ENCODE results near the gene PKMYT1. TPM values are rescaled to one million over a fixed set of nuclear protein-coding genes. Genes with fewer than 3 reads are reported as not detected.

Gene PKMYT1
- total RNA-seq, 2 experiments from 2014 or later, result 104 to 195 TPM

DNA sequence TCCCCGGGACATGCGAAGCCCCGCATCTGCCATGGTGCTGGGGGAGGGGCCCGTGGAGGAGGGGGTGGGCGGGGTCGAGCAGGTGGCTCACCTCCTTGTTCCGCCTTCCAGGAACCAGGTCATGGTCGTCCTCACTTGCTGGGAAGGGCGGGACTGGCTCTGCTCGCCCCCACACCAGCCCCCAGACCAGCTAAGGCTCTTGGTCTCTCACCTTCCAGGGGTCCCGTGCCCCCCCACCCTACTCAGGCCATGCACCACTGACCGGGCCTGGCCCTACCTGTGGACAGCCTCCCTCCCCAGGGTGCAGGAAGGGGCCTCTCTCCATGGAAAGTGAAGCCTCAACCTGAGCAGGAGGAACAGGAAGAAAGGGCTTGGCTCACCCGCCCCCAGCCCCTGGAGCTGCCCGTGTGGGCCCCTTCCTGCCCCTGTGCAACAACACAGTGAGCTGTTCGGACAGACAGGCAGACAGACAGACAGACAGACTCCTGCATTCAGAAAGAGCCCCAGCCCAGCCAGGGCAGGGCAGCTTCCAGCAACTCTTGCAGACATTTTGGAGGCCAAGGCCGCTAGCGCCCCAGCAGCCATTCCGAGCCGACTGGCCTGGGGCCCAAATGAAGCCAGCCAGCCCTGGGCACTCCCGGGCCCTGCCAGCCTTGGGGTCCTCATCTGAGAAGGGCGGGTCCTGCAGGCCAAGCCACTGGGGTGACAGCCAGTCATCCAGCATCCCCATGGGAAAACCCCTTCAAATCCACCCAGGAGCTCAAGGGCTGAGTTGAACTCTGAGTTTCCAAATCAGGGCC, 24.3 kb downstream of the PKMYT1 start:
- no peak for TF ChIP-seq CTCF (conservative IDR thresholded peaks at IDR 0.05; ENCODE audit: low read length)
- no peak for TF ChIP-seq EZH2phosphoT487 (IDR thresholded peaks at IDR 0.05; ENCODE audit: borderline replicate concordance, low read depth, low read length)
- H3K27ac ChIP-seq (ENCODE audit: low read depth, low read length, poor library complexity, severe bottlenecking), result no peak overlapping the region
- H3K4me1 ChIP-seq (ENCODE audit: insufficient read depth, low read length, poor library complexity, severe bottlenecking), result peaks cover 56% of the 10 kb centered on the region
- no peaks in the 10 kb centered on the region for H3K9me3 ChIP-seq (ENCODE audit: low read length)
- no TSS peak for BruUV-seq (replicated peaks)
- CTCF ChIA-PET (ENCODE audit: unreplicated experiment), result no interaction called here
- DNase-seq (ENCODE audit: low spot score), result no peak
- H3K9me2 ChIP-seq (ENCODE audit: insufficient read depth, low read length), result no peaks in the 10 kb centered on the region
- intact Hi-C loops (cut with micrococcal nuclease; ENCODE audit: unreplicated experiment), result no loop called here
- no peaks in the 10 kb centered on the region for H4K20me1 ChIP-seq (ENCODE audit: insufficient read depth, low read length)
- H2AFZ ChIP-seq (ENCODE audit: low read length), result no peak overlapping the region
- H3K36me3 ChIP-seq (ENCODE audit: insufficient read depth, low read length), result no peaks in the 10 kb centered on the region
- H3K4me3 ChIP-seq (ENCODE audit: low read depth, low read length, poor library complexity, severe bottlenecking), result no peak overlapping the region
- no peak overlapping the region for H3K4me2 ChIP-seq (ENCODE audit: low read length)
- POLR2A ChIA-PET, result interaction anchor here (0.7 kb wide), 1 partner anchor 727 kb away, joined by 3 read pairs; no protein-coding TSS in a partner anchor
- H3K79me2 ChIP-seq (ENCODE audit: insufficient read depth, low read depth, low read length), result no peaks in the 10 kb centered on the region

GRCh38 chr16:2955438-2955778, 24.8 kb downstream of the PKMYT1 start:
- intact Hi-C loops (cut with micrococcal nuclease; ENCODE audit: unreplicated experiment), result no loop called here
- no peaks in the 10 kb centered on the region for H3K36me3 ChIP-seq (ENCODE audit: insufficient read depth, low read length)
- ChIA-PET POLR2A (no interaction called here), CTCF (ENCODE audit: unreplicated experiment) (no interaction called here)
- peaks cover 50% of the 10 kb centered on the region for H3K4me1 ChIP-seq (ENCODE audit: insufficient read depth, low read length, poor library complexity, severe bottlenecking)
- H3K9me2 ChIP-seq (ENCODE audit: insufficient read depth, low read length), result no peaks in the 10 kb centered on the region
- H3K79me2 ChIP-seq (ENCODE audit: insufficient read depth, low read depth, low read length), result no peaks in the 10 kb centered on the region
- H3K27ac ChIP-seq (ENCODE audit: low read depth, low read length, poor library complexity, severe bottlenecking), result no peak overlapping the region
- no peak for DNase-seq (ENCODE audit: low spot score)
- no TSS peak for BruUV-seq (replicated peaks)
- no peak overlapping the region for H2AFZ ChIP-seq (ENCODE audit: low read length)
- H3K4me3 ChIP-seq (ENCODE audit: low read depth, low read length, poor library complexity, severe bottlenecking), result no peak overlapping the region
- no peak overlapping the region for H3K4me2 ChIP-seq (ENCODE audit: low read length)
- no peaks in the 10 kb centered on the region for H4K20me1 ChIP-seq (ENCODE audit: insufficient read depth, low read length)
- no peak for TF ChIP-seq CTCF (conservative IDR thresholded peaks at IDR 0.05; ENCODE audit: low read length)
- TF ChIP-seq EZH2phosphoT487 (IDR thresholded peaks at IDR 0.05; ENCODE audit: borderline replicate concordance, low read depth, low read length), result no peak
- H3K9me3 ChIP-seq (ENCODE audit: low read length), result no peaks in the 10 kb centered on the region

- H3K79me2 ChIP-seq (ENCODE audit: insufficient read depth, low read depth, low read length), result no peaks in the 10 kb centered on the region
- TF ChIP-seq CTCF (conservative IDR thresholded peaks at IDR 0.05; ENCODE audit: low read length) (no peak), EZH2phosphoT487 (IDR thresholded peaks at IDR 0.05; ENCODE audit: borderline replicate concordance, low read depth, low read length) (no peak)
- DNase-seq (ENCODE audit: low spot score), result no peak
- no TSS peak for BruUV-seq (replicated peaks)
- ChIA-PET POLR2A (no interaction called here), CTCF (ENCODE audit: unreplicated experiment) (no interaction called here)
- H4K20me1 ChIP-seq (ENCODE audit: insufficient read depth, low read length), result no peaks in the 10 kb centered on the region
- peak overlapping the region; percentile 72; the same call in 1 of the 2 replicates for H2AFZ ChIP-seq (ENCODE audit: low read length)
- peaks cover 50% of the 10 kb centered on the region for H3K4me1 ChIP-seq (ENCODE audit: insufficient read depth, low read length, poor library complexity, severe bottlenecking)
- H3K4me2 ChIP-seq (ENCODE audit: low read length), result peak overlapping the region; percentile 48; the same call in 1 of the 2 replicates
- intact Hi-C loops (cut with micrococcal nuclease; ENCODE audit: unreplicated experiment), result loop anchor here (1.0 kb wide), 1 partner anchor 10 kb away; no protein-coding TSS in a partner anchor
- H3K36me3 ChIP-seq (ENCODE audit: insufficient read depth, low read length), result no peaks in the 10 kb centered on the region
- peak overlapping the region; percentile 65 for H3K27ac ChIP-seq (ENCODE audit: low read depth, low read length, poor library complexity, severe bottlenecking)
- no peak overlapping the region for H3K4me3 ChIP-seq (ENCODE audit: low read depth, low read length, poor library complexity, severe bottlenecking)
- H3K9me2 ChIP-seq (ENCODE audit: insufficient read depth, low read length), result no peaks in the 10 kb centered on the region
- H3K9me3 ChIP-seq (ENCODE audit: low read length), result no peaks in the 10 kb centered on the region
Measured at GRCh38 chr16:2954656-2955381, 25.4 kb downstream of the PKMYT1 start.
